Measurements from ENCODE around the gene CEL. TPM values are rescaled to one million over a fixed set of nuclear protein-coding genes. Genes with fewer than 3 reads are reported as not detected.

The CEL gene
- total RNA-seq, 2 experiments from 2014 or later, result 1.4 to 2.3 TPM

GRCh38 chr9:133051281-133051900 is 10.4 kb upstream of the CEL start:
- H3K27me3 Mint-ChIP-seq, result no peaks in the 10 kb centered on the region
- POLR2A ChIA-PET, result no interaction called here
- no peak overlapping the region for H3K4me3 Mint-ChIP-seq
- DNase-seq (no peak), ATAC-seq (ENCODE audit: low read depth) (no peak)
- no peak overlapping the region for H3K27ac Mint-ChIP-seq
- H3K4me1 Mint-ChIP-seq, result peaks cover 4% of the 10 kb centered on the region
- H3K9me3 Mint-ChIP-seq, result no peaks in the 10 kb centered on the region
- H3K36me3 Mint-ChIP-seq, result peaks cover 7% of the 10 kb centered on the region

- Mint-ChIP-seq H3K27me3 (no peaks in the 10 kb centered on the region), H3K4me3 (no peak overlapping the region), H3K9me3 (no peaks in the 10 kb centered on the region), H3K36me3 (peaks cover 7% of the 10 kb centered on the region), H3K4me1 (peaks cover 8% of the 10 kb centered on the region), H3K27ac (peak overlapping the region; percentile 19)
- ATAC-seq (ENCODE audit: low read depth) (no peak), DNase-seq (no peak)
- POLR2A ChIA-PET, result no interaction called here
Measured at GRCh38 chr9:133051966-133052539, 9.7 kb upstream of the CEL start.

GRCh38 chr9:133054194-133054890 is 7.4 kb upstream of the CEL start:
- no peak overlapping the region for H3K4me3 Mint-ChIP-seq
- no peaks in the 10 kb centered on the region for H3K9me3 Mint-ChIP-seq
- POLR2A ChIA-PET, result interaction anchor here (1.3 kb wide), 1 partner anchor 24 kb away, joined by 3 read pairs; the partner anchor contains the start of gene GTF3C5
- H3K36me3 Mint-ChIP-seq, result peaks cover 12% of the 10 kb centered on the region
- H3K4me1 Mint-ChIP-seq, result peaks cover 28% of the 10 kb centered on the region
- ATAC-seq (ENCODE audit: low read depth), result no peak
- DNase-seq, result no peak
- H3K27me3 Mint-ChIP-seq, result no peaks in the 10 kb centered on the region
- H3K27ac Mint-ChIP-seq, result no peak overlapping the region

GRCh38 chr9:133054966-133055365 is 6.8 kb upstream of the CEL start:
- H3K36me3 Mint-ChIP-seq, result peaks cover 8% of the 10 kb centered on the region

GRCh38 chr9:133055788-133056420 is 5.9 kb upstream of the CEL start:
- ATAC-seq (ENCODE audit: low read depth) (no peak), DNase-seq (no peak)
- peaks cover 36% of the 10 kb centered on the region for H3K4me1 Mint-ChIP-seq
- peak overlapping the region; percentile 51 for H3K27ac Mint-ChIP-seq
- no peak overlapping the region for H3K4me3 Mint-ChIP-seq
- no peaks in the 10 kb centered on the region for H3K27me3 Mint-ChIP-seq
- no peaks in the 10 kb centered on the region for H3K9me3 Mint-ChIP-seq
- peaks cover 7% of the 10 kb centered on the region for H3K36me3 Mint-ChIP-seq
- POLR2A ChIA-PET, result interaction anchor here (0.8 to 5.2 kb wide), 2 partner anchors 24 to 292 kb away, joined by 3 to 41 read pairs; partner anchors contain the start of genes GTF3C5, MED22 and RPL7A

More at GRCh38 chr9:133054966-133055365, 6.8 kb upstream of the CEL start:
- Mint-ChIP-seq H3K27me3 (no peaks in the 10 kb centered on the region), H3K4me3 (no peak overlapping the region), H3K9me3 (no peaks in the 10 kb centered on the region), H3K4me1 (peaks cover 34% of the 10 kb centered on the region), H3K27ac (no peak overlapping the region)
- POLR2A ChIA-PET, result interaction anchor here (1.3 kb wide), 1 partner anchor 24 kb away, joined by 3 read pairs; the partner anchor contains the start of gene GTF3C5
- no peak for DNase-seq
- no peak for ATAC-seq (ENCODE audit: low read depth)

GRCh38 chr9:133056533-133056932 is 5.2 kb upstream of the CEL start:
- no peaks in the 10 kb centered on the region for H3K27me3 Mint-ChIP-seq
- DNase-seq, result no peak
- no peak overlapping the region for H3K4me3 Mint-ChIP-seq
- ATAC-seq (ENCODE audit: low read depth), result no peak
- H3K4me1 Mint-ChIP-seq, result peaks cover 39% of the 10 kb centered on the region
- POLR2A ChIA-PET, result interaction anchor here (0.8 to 5.2 kb wide), 2 partner anchors 24 to 291 kb away, joined by 3 to 41 read pairs; partner anchors contain the start of genes GTF3C5, MED22 and RPL7A
- H3K27ac Mint-ChIP-seq, result peak overlapping the region; percentile 51
- no peaks in the 10 kb centered on the region for H3K9me3 Mint-ChIP-seq
- peaks cover 7% of the 10 kb centered on the region for H3K36me3 Mint-ChIP-seq

GRCh38 chr9:133057006-133057405 is 4.8 kb upstream of the CEL start:
- Mint-ChIP-seq H3K4me1 (peaks cover 39% of the 10 kb centered on the region), H3K4me3 (no peak overlapping the region), H3K27ac (peak overlapping the region; percentile 92), H3K36me3 (peaks cover 7% of the 10 kb centered on the region), H3K9me3 (no peaks in the 10 kb centered on the region), H3K27me3 (no peaks in the 10 kb centered on the region)
- DNase-seq (no peak), ATAC-seq (ENCODE audit: low read depth) (peak; percentile 71)
- POLR2A ChIA-PET, result interaction anchor here (5.2 kb wide), 1 partner anchor 25 kb away, joined by 41 read pairs; the partner anchor contains the start of gene GTF3C5

- Mint-ChIP-seq H3K4me1 (peaks cover 37% of the 10 kb centered on the region), H3K4me3 (no peak overlapping the region)
- ATAC-seq (ENCODE audit: low read depth), result no peak
Measured at GRCh38 chr9:133057553-133057952, 4.2 kb upstream of the CEL start.

GRCh38 chr9:133058071-133058470 is 3.7 kb upstream of the CEL start:
- no peaks in the 10 kb centered on the region for H3K9me3 Mint-ChIP-seq
- no peak for DNase-seq
- H3K36me3 Mint-ChIP-seq, result peaks cover 7% of the 10 kb centered on the region
- peak overlapping the region; percentile 92 for H3K27ac Mint-ChIP-seq
- no peak for ATAC-seq (ENCODE audit: low read depth)
- peaks cover 38% of the 10 kb centered on the region for H3K4me1 Mint-ChIP-seq
- H3K27me3 Mint-ChIP-seq, result no peaks in the 10 kb centered on the region
- POLR2A ChIA-PET, result interaction anchor here (0.8 to 5.2 kb wide), 3 partner anchors 26 to 290 kb away, joined by 3 to 41 read pairs (median 6); partner anchors contain the start of genes GTF3C5, MED22 and RPL7A
- no peak overlapping the region for H3K4me3 Mint-ChIP-seq

More at GRCh38 chr9:133057553-133057952, 4.2 kb upstream of the CEL start:
- no peak for DNase-seq
- H3K27ac Mint-ChIP-seq, result peak overlapping the region; percentile 92
- H3K36me3 Mint-ChIP-seq, result peaks cover 7% of the 10 kb centered on the region
- H3K27me3 Mint-ChIP-seq, result no peaks in the 10 kb centered on the region
- POLR2A ChIA-PET, result interaction anchor here (0.8 to 5.2 kb wide), 3 partner anchors 25 to 290 kb away, joined by 3 to 41 read pairs (median 6); partner anchors contain the start of genes GTF3C5, MED22 and RPL7A
- no peaks in the 10 kb centered on the region for H3K9me3 Mint-ChIP-seq

- DNase-seq, result no peak
- H3K9me3 Mint-ChIP-seq, result no peaks in the 10 kb centered on the region
- no peaks in the 10 kb centered on the region for H3K27me3 Mint-ChIP-seq
- H3K27ac Mint-ChIP-seq, result peak overlapping the region; percentile 92
- peak overlapping the region; percentile 62 for H3K4me3 Mint-ChIP-seq
- POLR2A ChIA-PET, result interaction anchor here (0.7 to 5.2 kb wide), 3 partner anchors 26 to 1802 kb away, joined by 3 to 41 read pairs (median 6); partner anchors contain the start of gene GTF3C5
- peak; percentile 43 for ATAC-seq (ENCODE audit: low read depth)
- peaks cover 41% of the 10 kb centered on the region for H3K4me1 Mint-ChIP-seq
- H3K36me3 Mint-ChIP-seq, result peaks cover 7% of the 10 kb centered on the region
Measured at GRCh38 chr9:133058550-133059320, 3.0 kb upstream of the CEL start.

GRCh38 chr9:133059623-133060022 is 2.2 kb upstream of the CEL start:
- DNase-seq (no peak), ATAC-seq (ENCODE audit: low read depth) (no peak)
- peak overlapping the region; percentile 62 for H3K4me3 Mint-ChIP-seq
- H3K4me1 Mint-ChIP-seq, result peaks cover 41% of the 10 kb centered on the region
- POLR2A ChIA-PET, result interaction anchor here (0.7 to 5.2 kb wide), 3 partner anchors 27 to 1803 kb away, joined by 3 to 41 read pairs (median 3); partner anchors contain the start of gene GTF3C5
- H3K27me3 Mint-ChIP-seq, result no peaks in the 10 kb centered on the region
- H3K27ac Mint-ChIP-seq, result peak overlapping the region; percentile 92
- peaks cover 7% of the 10 kb centered on the region for H3K36me3 Mint-ChIP-seq
- H3K9me3 Mint-ChIP-seq, result no peaks in the 10 kb centered on the region

- POLR2A ChIA-PET, result interaction anchor here (0.7 to 5.2 kb wide), 5 partner anchors 15 to 314 kb away, joined by 3 to 41 read pairs (median 3); partner anchors contain the start of gene GTF3C5
- H3K27me3 Mint-ChIP-seq, result no peaks in the 10 kb centered on the region
- H3K27ac Mint-ChIP-seq, result peak overlapping the region; percentile 92
- H3K4me3 Mint-ChIP-seq, result peak overlapping the region; percentile 62
- DNase-seq (no peak), ATAC-seq (ENCODE audit: low read depth) (peak; percentile 31)
- H3K9me3 Mint-ChIP-seq, result no peaks in the 10 kb centered on the region
- peaks cover 41% of the 10 kb centered on the region for H3K4me1 Mint-ChIP-seq
- H3K36me3 Mint-ChIP-seq, result peaks cover 7% of the 10 kb centered on the region
Measured at GRCh38 chr9:133060417-133060841, 1.4 kb upstream of the CEL start.

All from activated naive CD8-positive, alpha-beta T cell treated with anti-CD3 and anti-CD28 coated beads, Interleukin-2, amount 10 ng/mL, durations not matched to agents 7 days and 5 days (primary cell).